NK-92 (cell line): ENCODE data around the gene IL6ST.

ENCODE experiments used
- DNase-seq: peaks from one replicate; lab custom pipeline; 2025; ENCODE audit not compliant: unreplicated experiment; lab: John Stamatoyannopoulos, UW

Gene IL6ST

DNA sequence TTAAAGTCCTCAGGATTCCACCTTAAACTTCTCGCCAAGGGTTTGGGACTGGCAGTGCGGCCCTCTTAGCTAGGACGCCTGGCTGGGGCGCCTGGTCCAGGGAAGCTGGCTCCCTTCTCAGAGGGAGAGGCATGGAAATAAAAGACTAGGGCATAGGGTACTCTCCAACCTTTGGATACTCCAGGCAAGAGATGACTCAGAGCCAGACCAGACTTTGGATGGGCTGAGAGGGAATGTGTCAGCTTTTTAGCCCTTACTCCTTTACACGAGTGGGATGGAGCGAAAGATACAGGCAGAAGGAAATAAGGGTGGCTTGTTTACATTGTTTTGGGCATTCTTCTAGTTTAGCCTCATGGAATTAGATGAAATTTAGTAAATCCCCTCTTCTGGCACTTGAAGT lies 95.4 kb downstream of the IL6ST start:
- no peak for DNase-seq

DNA sequence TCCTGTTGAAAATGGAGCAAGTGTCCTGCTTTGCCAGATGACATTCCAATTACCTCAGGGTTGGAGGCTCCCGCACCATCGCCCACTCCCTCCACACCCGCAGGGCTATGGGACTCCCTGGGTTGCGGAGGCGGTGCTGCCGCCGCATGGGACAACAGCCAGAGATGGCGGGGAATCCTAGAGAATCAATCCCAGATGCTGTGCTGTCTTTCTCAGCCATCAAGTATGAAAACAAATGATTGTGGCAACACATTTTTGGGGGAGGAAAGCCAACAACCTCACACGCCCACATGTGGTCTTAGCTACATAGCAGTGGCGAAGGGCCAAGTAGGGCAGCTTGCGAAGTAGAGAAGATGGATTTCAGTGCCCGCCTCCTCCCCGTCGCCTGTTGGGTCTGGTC lies 96.9 kb downstream of the IL6ST start:
- no peak for DNase-seq

DNA sequence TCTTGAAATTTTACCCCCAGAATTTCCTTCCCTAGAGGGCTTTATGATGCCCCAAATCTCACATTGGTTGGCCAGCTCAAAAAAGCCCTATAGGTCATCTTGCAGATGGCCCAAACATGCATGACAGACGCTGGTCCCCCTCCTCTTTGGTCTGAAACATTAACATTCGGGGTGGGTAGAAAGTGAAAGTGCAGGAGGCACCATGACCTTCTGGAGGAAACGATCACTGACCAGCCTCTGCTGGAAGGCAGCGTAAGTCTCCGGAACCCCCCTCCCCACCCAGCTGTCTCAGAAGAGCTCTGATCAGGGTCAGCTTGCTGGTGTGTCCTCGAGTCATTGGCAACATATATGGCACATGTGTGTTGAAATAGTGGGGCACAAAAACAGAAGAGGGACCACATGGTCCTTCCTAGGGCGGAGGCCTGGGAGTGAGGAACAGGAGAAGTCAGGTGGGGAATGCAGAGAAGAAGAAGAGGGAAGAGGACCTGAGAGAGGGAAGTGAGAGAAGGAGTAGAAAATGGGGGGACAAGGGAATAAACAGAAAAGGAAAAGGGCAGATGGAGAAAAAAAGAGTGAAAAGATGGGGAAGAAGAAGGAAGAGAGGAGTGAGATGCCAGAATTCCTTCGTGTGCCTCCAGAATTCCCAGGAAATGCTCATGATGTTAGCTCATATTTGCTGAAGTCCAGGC lies 97.4 kb downstream of the IL6ST start:
- DNase-seq: no peak

DNA sequence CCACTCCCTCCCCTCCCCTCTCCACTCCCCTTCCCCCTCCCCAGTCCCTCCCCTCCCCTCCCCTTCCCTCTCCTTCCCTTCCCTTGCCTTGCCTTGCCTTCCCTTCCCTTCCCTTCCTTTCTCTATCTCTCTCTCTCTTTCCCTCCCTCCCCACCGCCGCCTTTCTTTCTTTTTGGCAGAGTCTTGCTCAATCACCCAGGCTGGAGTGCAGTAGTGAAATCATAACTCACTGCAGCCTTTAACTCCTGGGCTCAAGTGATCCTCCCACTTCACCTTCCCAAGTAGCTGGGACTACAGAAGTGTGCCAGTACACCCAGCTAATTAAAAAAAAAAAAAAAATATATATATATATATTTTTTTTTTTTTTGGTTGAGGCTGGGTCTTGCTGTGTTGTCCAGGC lies 98.1 kb downstream of the IL6ST start:
- DNase-seq: no peak

DNA sequence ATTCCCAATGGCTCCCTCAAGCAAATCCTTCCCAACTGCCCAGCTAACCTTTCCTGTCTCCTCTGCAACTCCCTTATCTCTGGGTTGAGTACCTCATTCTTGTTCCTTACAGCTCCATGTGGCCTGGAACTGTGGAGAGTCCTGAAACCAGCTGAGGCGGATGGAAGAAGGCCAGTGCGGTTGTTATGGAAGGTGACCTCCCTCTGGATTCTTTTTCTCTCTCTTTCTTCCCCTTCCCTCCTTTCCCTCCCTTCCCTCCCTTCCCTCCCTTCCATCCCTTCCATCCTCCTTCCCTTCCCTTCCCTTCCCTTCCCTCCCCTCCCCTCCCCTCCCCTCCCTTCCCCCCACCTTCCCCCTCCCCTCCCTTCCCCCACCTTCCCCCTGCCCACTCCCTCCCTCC lies 98.5 kb downstream of the IL6ST start:
- no peak for DNase-seq

DNA sequence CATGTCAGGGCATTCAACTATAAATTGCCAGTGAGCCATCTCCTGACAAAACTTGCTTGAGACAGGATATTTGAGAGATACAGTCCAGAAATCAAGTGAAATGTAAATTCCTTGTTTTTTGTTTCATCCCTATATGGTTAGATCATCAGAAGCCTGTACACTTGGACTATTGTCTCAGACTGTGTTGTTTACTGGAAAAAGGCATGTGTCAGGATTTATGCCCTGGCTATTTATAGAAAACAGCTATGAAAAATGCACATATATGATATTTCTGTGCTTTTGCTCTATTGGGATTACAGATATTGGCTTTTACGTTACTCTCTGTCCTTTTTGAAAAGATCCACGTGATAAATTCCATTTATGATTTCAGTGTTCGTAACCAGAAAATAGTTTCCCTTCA lies 99.4 kb downstream of the IL6ST start:
- DNase-seq: no peak

DNA sequence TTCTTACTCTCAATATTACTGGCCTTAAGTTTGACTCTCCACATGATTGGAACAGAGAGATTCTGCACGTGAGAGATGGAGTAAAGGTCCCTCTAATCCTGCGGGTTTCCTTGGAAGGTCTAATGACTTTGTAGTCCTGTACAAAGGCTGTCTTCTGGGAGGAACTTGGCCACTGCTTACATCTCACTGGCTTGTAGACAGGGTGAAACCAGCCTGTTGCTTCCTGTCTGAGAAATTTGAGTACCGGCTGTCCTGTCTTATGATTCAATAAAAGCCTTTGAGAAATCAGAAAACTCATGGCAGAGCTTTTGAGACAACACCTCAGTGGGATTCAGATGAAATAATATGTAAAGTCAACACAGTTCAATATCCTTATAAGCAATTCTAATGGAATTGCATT lies 100.6 kb downstream of the IL6ST start:
- no peak for DNase-seq

DNA sequence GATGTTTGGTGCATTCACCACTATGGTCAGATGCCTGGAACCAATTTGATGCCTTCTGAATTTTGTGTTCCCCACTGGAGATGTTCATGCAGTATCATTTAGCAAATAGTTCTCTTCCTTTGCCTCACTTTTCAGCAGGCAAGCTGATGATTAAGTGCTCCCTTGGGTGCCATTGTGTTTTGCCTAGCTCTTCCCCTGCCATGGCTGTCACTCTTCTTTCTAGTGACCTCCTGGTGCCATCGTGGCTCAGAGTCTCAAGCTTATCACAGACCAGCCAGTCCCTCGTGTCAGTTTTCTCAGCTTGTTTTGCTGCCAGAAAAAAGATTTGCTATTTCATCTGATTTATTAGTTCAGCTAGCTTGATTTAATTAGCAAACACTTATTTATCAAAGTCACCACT lies 102.3 kb downstream of the IL6ST start:
- no peak for DNase-seq

DNA sequence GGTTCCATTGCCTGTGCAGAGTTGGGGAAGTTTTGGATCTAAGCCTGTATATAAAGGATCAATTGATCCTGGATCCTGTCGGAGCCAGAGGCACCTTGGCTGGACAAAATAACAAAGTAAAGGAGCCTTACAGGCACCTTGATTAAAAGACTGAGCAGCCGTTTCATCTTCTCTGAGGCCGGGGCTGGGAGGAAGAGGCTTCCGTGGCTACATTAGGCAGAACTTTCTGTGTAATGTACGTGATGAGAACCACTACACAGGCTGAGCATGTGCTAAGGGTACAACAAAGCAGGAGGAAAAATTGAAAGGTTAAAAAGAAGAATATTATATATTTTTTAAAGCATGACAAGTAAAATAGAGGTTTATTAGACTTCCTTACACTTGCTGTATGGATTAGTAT lies 106.6 kb downstream of the IL6ST start:
- DNase-seq: no peak

DNA sequence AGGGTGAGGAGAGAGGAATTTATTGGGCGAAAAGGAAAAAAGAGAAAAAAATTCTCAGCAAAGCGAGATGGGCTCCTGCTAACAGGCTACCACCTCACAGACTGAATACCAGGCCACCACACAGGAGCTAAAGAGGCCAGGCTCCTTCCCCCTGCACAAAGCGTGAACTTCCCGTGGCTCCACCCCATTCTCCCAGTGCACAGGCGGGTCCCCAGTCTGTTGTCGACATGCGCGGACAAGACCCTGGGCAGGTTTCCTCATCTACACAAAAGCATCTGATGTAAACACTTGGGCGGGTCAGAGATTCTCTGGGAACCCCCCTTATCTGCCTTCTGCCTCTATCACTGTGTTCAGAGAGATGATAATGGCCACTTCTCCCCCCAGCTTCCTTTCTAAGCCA lies 109.4 kb downstream of the IL6ST start:
- no peak for DNase-seq
